HepG2 (cell line): ENCODE measurements around the gene KRT71. TPM values are rescaled to one million over a fixed set of nuclear protein-coding genes. Genes with fewer than 3 reads are reported as not detected.

Experiments used
- ATAC-seq: fragments of 200-7000 bp; cut with Tn5 transposase; 3 replicates; pipeline ENCODE4 v1.9.1; 2020; ENCODE audit warnings: mild to moderate bottlenecking, moderate library complexity
- BruUV-seq: library from RNA; stranded (reverse); fragments of 400-500 nt; replicated peaks from 2 replicates; lab custom pipeline; 2021; lab: Mats Ljungman, UMichigan
- CTCF ChIA-PET: fragments of 300-600 bp; formaldehyde crosslinking; extraction: SDS; loops from one replicate; lab custom pipeline; 2021; ENCODE audit warnings: low total read pairs, inconsistent platforms, low intra/inter-chr PET ratio; lab: Yijun Ruan, JAX
- POLR2A ChIA-PET: fragments of 350-600 bp; sonication (Branson Sonifier 250); formaldehyde crosslinking; loops from one replicate; lab custom pipeline; 2020; ENCODE audit warnings: antibody characterized with exemption, inconsistent platforms; lab: Yijun Ruan, JAX
- DNase-seq: peaks from one replicate; pipeline ENCODE4 v3.0.0-alpha.2; 2015; ENCODE audit warnings: low spot score
- FAIRE-seq: peaks from 3 replicates; lab custom pipeline; 2011; peaks lifted over from hg19 to GRCh38; lab: Jason Lieb, UNC
- H2AFZ ChIP-seq: one replicate; pipeline ENCODE4 v1.6.1; 2011; ENCODE audit warnings: low read length, inconsistent platforms
- H3K27ac ChIP-seq: fragments of 300-600 bp; 3 replicates; pipeline ENCODE4 v1.8.0; 2011; ENCODE audit warnings: mixed run types, mild to moderate bottlenecking, mixed read lengths, low read length, inconsistent platforms; ENCODE audit not compliant: insufficient read depth; ENCODE audit errors: extremely low read length
- H3K27me3 ChIP-seq, 2 experiments: fragments of 200-600 bp in 1 of 2; 2 replicates in 1 of 2; 3 replicates in 1 of 2; pipeline versions ENCODE4 v1.6.0 to v1.8.0; 2011; ENCODE audit warnings: low read length in 2 of 2, mild to moderate bottlenecking in 2 of 2, moderate library complexity in 2 of 2, inconsistent platforms in 1 of 2; ENCODE audit not compliant: insufficient read depth in 2 of 2, control insufficient read depth in 1 of 2
- H3K36me3 ChIP-seq, 2 experiments: fragments of 200-600 bp in 1 of 2; replicated peaks in 1 of 2; 2 replicates in 1 of 2; 3 replicates in 1 of 2; pipeline versions ENCODE4 v1.5.1 to v1.8.0; 2011; ENCODE audit warnings: low read length in 2 of 2, inconsistent platforms in 1 of 2; ENCODE audit not compliant: insufficient read depth in 2 of 2, control insufficient read depth in 1 of 2
- H3K4me1 ChIP-seq: 2 replicates; pipeline ENCODE4 v1.5.1; 2012; ENCODE audit warnings: low read length, inconsistent platforms; ENCODE audit not compliant: insufficient read depth
- H3K4me2 ChIP-seq: 2 replicates; pipeline ENCODE4 v1.6.0; 2011; ENCODE audit warnings: low read depth, low read length, inconsistent platforms
- H3K4me3 ChIP-seq, 3 experiments: fragments of 200-600 bp in 1 of 3; sonication (generic), shearing (Covaris generic) in 1 of 3; replicated peaks in 1 of 3; 2 replicates each; pipeline ENCODE4 v1.5.1; 2011 to 2016; ENCODE audit warnings: low read length in 3 of 3, inconsistent platforms in 2 of 3, low read depth in 2 of 3, mild to moderate bottlenecking in 2 of 3, control low read depth in 1 of 3, mixed read lengths in 1 of 3; ENCODE audit not compliant: insufficient read depth in 1 of 3
- H3K79me2 ChIP-seq: one replicate; pipeline ENCODE4 v1.6.1; 2011; ENCODE audit warnings: low read length, inconsistent platforms; ENCODE audit not compliant: insufficient read depth
- H3K9ac ChIP-seq: 2 replicates; pipeline ENCODE4 v1.6.0; 2011; ENCODE audit warnings: mild to moderate bottlenecking, low read depth, low read length, inconsistent platforms; ENCODE audit not compliant: insufficient read depth
- H3K9me3 ChIP-seq: 2 replicates; pipeline ENCODE4 v1.5.1; 2012; ENCODE audit warnings: mild to moderate bottlenecking, low read length
- H4K20me1 ChIP-seq: 2 replicates; pipeline ENCODE4 v1.6.0; 2011; ENCODE audit warnings: inconsistent platforms, mild to moderate bottlenecking, low read length, moderate library complexity; ENCODE audit not compliant: insufficient read depth
- ARNT2 ChIP-seq: sonication (generic); formaldehyde crosslinking; IDR thresholded peaks from 2 replicates; pipeline ENCODE4 v1.8.0; 2022; ENCODE audit warnings: mild to moderate bottlenecking, low read depth, missing genetic modification reagents, moderate library complexity
- CCDC6 ChIP-seq: sonication (generic); formaldehyde crosslinking; IDR thresholded peaks from 2 replicates; pipeline ENCODE4 v1.8.1; 2022; ENCODE audit warnings: mild to moderate bottlenecking, missing genetic modification reagents, moderate library complexity
- HNRNPL ChIP-seq: fragments of 200-400 bp; formaldehyde crosslinking; IDR thresholded peaks from 2 replicates; pipeline ENCODE4 v1.6.1; 2017; ENCODE audit warnings: mild to moderate bottlenecking, low read depth, low read length
- RFX5 ChIP-seq: IDR thresholded peaks from 2 replicates; pipeline ENCODE4 v1.6.1; 2011; ENCODE audit warnings: low read depth, low read length, improper control_type of control experiment
- ZBTB7B ChIP-seq: sonication (generic); formaldehyde crosslinking; IDR thresholded peaks from 2 replicates; pipeline ENCODE4 v1.4.0; 2020; ENCODE audit warnings: missing genetic modification reagents
- ZSCAN21 ChIP-seq: sonication (generic); formaldehyde crosslinking; IDR thresholded peaks from 2 replicates; pipeline ENCODE4 v1.8.0; 2022; ENCODE audit warnings: mild to moderate bottlenecking, missing genetic modification reagents, moderate library complexity, borderline replicate concordance
- WGBS: methylation state at CpG from one replicate; pipeline ENCODE4 v1.1.6; 2017; ENCODE audit warnings: low lambda C conversion rate; 5-methylcytosine and 5-hydroxymethylcytosine counted together
- in situ Hi-C: cut with HindIII; loops from 2 replicates; pipeline ENCODE4 v1.10.0; 2017; ENCODE audit warnings: low pct_unique_long_range_greater_than_20kb; ENCODE audit not compliant: extremely low pct_ligation_motif_present
- intact Hi-C: fragments of 100-400 bp; cut with micrococcal nuclease; formaldehyde crosslinking; loops from one replicate; pipeline ENCODE4 v1.10.0; 2022; ENCODE audit not compliant: unreplicated experiment
- polyA plus RNA-seq, 8 experiments: library from polyadenylated mRNA; depleted of rRNA in 3 of 8; stranded (reverse) in 7 of 8; unstranded in 1 of 8; fragments of >200 nt; fragmentation: Illumina TruSeq in 4 of 8; extraction: Trizol in 4 of 8; gene quantifications; 2 replicates each; pipeline versions ENCODE4 v1.2.1 to v1.2.3, GENCODE V29; 2011 to 2016; ENCODE audit warnings: low read depth in 4 of 8, missing spikeins in 1 of 8, mixed read lengths in 1 of 8; ENCODE audit not compliant: insufficient read depth in 1 of 8
- total RNA-seq, 5 experiments: library from RNA; depleted of rRNA; stranded (reverse); fragments of >200 nt; fragmentation: Illumina TruSeq; extraction: Trizol; gene quantifications; 2 replicates each; pipeline ENCODE4 v1.2.3, GENCODE V29; 2016; ENCODE audit warnings: low read depth in 1 of 5
- TF ChIP-seq, protein P1 (sequence below): sonication (generic); formaldehyde crosslinking; IDR thresholded peaks from 2 replicates; pipeline ENCODE4 v1.4.0; 2020; ENCODE audit warnings: missing genetic modification reagents

The KRT71 gene
- total and polyA plus RNA-seq, 2 of the 13 experiments (the other 11 are each of a cell fraction or from before 2014, with no cell fraction given), result not detected

DNA sequence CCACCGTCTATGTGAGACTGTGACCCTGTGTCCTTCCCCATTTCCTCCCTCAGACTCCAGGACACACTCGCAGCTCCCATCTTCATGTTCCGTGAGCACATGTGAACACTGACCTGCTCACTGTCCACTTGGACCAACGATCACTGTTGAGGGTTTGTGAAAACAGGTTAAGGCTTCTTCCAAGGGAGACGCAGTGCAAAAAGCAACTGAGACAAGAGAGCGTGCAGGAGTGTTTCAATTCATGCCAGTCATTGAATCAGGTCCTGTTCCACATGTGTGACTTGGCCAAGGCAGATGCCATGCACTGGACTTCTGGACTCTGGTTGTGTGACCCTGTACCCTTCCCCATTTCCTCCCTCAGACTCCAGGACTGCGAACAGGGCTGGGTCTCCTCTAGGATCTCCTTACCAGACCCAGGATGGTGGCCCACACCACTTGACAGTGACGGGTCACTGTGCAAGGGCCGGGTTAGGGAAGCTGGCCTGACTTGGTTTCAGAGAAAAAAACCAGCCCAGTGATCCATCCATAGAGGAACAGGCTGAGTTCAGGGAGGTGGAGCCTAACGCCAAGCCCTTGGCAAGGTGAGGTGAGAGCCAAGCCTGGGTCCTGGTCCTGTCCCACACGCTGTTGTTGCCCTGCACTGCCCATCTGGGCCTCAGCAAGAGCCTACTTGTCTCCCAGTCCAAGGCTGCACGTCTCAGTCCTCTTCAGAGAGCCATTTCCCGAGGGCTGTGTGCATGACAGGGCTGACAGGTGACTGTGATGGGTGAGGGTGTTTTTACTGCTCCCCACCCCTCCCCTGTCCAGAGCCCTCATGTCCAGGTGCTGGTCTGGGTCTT lies 27.1 kb downstream of the KRT71 start:
- Histone ChIP-seq H3K36me3 (no peaks in the 10 kb centered on the region), H3K79me2 (no peaks in the 10 kb centered on the region), H3K9me3 (no peaks in the 10 kb centered on the region), H4K20me1 (no peaks in the 10 kb centered on the region), H3K27ac (no peak overlapping the region), H3K27me3 (peaks cover 6 to 17% of the 10 kb centered on the region in 2 experiments; a peak in 3 of 5 replicates), H3K9ac (no peak overlapping the region), H3K4me2 (no peak overlapping the region), H3K4me1 (no peaks in the 10 kb centered on the region), H2AFZ (no peak overlapping the region), H3K4me3 (no peak overlapping the region)
- no TSS peak for BruUV-seq
- WGBS, result 14% methylated on average over 9 of the region's 13 CpGs
- in situ Hi-C loops, result loop anchor here (25.0 kb wide), 1 partner anchor 389 kb away; no protein-coding TSS in a partner anchor
- FAIRE-seq, result no peak
- no peak for ATAC-seq
- no peak for TF ChIP-seq CCDC6 (CRISPR knock-in tag)
- no peak for TF ChIP-seq RFX5
- no peak for TF ChIP-seq ZBTB7B
- TF ChIP-seq, protein P1, sequence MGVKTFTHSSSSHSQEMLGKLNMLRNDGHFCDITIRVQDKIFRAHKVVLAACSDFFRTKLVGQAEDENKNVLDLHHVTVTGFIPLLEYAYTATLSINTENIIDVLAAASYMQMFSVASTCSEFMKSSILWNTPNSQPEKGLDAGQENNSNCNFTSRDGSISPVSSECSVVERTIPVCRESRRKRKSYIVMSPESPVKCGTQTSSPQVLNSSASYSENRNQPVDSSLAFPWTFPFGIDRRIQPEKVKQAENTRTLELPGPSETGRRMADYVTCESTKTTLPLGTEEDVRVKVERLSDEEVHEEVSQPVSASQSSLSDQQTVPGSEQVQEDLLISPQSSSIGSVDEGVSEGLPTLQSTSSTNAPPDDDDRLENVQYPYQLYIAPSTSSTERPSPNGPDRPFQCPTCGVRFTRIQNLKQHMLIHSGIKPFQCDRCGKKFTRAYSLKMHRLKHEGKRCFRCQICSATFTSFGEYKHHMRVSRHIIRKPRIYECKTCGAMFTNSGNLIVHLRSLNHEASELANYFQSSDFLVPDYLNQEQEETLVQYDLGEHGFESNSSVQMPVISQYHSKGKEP, result no peak
- TF ChIP-seq HNRNPL, result no peak
- no peak for TF ChIP-seq ARNT2 (CRISPR knock-in tag)
- no peak for TF ChIP-seq ZSCAN21
- CTCF ChIA-PET, result no interaction called here
- POLR2A ChIA-PET, result no interaction called here
- intact Hi-C loops, result no loop called here
- DNase-seq, result no peak
